ENCODE measurements around the gene TNFRSF14. TPM values are rescaled to one million over a fixed set of nuclear protein-coding genes. Genes with fewer than 3 reads are reported as not detected.

TNFRSF14 gene
- total RNA-seq, 1 experiment from 2014 or later: 0.57 TPM

DNA sequence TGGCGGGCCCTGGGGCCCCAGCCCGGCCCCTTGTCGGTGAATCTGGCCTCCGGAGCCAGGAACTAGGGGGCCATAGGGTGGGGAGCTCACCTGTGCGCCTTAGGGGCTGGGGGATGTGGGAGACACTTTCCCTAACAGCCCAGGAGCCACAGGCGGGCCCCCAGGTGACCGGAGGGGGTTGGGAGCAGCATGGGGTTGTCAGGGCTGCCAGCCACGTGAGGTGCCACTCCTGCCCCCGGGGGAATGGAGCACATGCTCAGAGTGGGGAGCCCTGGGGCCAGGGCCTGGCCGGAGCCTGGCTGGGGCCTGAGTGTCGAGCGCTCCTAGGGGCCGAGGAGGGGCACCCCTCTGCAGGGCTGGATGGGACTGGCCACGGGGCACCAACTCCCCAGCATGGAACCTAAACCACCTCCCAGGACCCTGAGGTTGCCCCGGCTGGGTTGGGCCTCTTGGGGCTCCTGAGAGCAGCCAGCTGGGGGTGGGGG is 50.3 kb downstream of the TNFRSF14 start:
- Histone ChIP-seq H4K91ac (ENCODE audit: insufficient read length, low read depth, low read length) (no peak overlapping the region), H3K23me2 (ENCODE audit: insufficient read length, low read depth, low read length, poor library complexity, severe bottlenecking) (no peaks in the 10 kb centered on the region), H2BK15ac (ENCODE audit: low read depth, low read length) (no peak overlapping the region), H3K4me1 (ENCODE audit: insufficient read depth, low read length) (no peaks in the 10 kb centered on the region), H3K56ac (ENCODE audit: insufficient read length, low read depth, low read length) (no peak overlapping the region), H3K79me1 (ENCODE audit: insufficient read depth, low read depth, low read length, poor library complexity, severe bottlenecking) (no peaks in the 10 kb centered on the region), H3K79me2 (ENCODE audit: insufficient read depth, low read length) (no peaks in the 10 kb centered on the region), H2BK120ac (ENCODE audit: low read depth, low read length, poor library complexity, severe bottlenecking) (no peak overlapping the region), H3K4ac (ENCODE audit: low read depth, low read length) (no peak overlapping the region), H2BK20ac (ENCODE audit: low read depth, low read length, poor library complexity, severe bottlenecking) (no peak overlapping the region), H3K4me2 (ENCODE audit: insufficient read depth, insufficient read length, low read length) (no peak overlapping the region), H3K27ac (ENCODE audit: insufficient read length, low read depth, low read length) (no peak overlapping the region), H2AK5ac (ENCODE audit: insufficient read length, low read length) (no peak overlapping the region), H2BK12ac (ENCODE audit: insufficient read length, low read depth, low read length) (no peak overlapping the region), H3K14ac (ENCODE audit: insufficient read depth, low read length) (no peak overlapping the region), H3K23ac (ENCODE audit: insufficient read length, low read depth, low read length) (no peak overlapping the region), H3K9me3 (ENCODE audit: control insufficient read depth, low read depth, low read length) (no peaks in the 10 kb centered on the region), H4K5ac (ENCODE audit: insufficient read length, low read depth, low read length) (no peak overlapping the region), H3K27me3 (ENCODE audit: insufficient read depth, low read length) (no peaks in the 10 kb centered on the region), H4K8ac (replicated peaks; ENCODE audit: insufficient read length, low read depth, low read length) (no peak overlapping the region), H2BK5ac (ENCODE audit: insufficient read length, low read length) (no peak overlapping the region), H3T11ph (ENCODE audit: low read length) (no peak overlapping the region), H2AFZ (ENCODE audit: low read length) (no peak overlapping the region), H3K9ac (ENCODE audit: extremely low read depth, insufficient read length, low read length) (no peak overlapping the region), H4K20me1 (ENCODE audit: control insufficient read depth, insufficient read depth, insufficient read length) (no peaks in the 10 kb centered on the region), H3K18ac (ENCODE audit: insufficient read length, low read depth, low read length) (no peak overlapping the region)
- Mint-ChIP-seq H3K4me3 (no peak overlapping the region), H3K27me3 (ENCODE audit: low read depth) (peaks cover 16% of the 10 kb centered on the region), H3K36me3 (ENCODE audit: insufficient read depth in 1 of 3, low read depth in 3 of 3) (no peaks in the 10 kb centered on the region), H3K27ac (no peak overlapping the region), H3K4me1 (no peaks in the 10 kb centered on the region), H3K9me3 (peaks cover 0 to 4% of the 10 kb centered on the region in 2 experiments; a peak in 1 of 5 replicates)
- TF ChIP-seq, protein P1, sequence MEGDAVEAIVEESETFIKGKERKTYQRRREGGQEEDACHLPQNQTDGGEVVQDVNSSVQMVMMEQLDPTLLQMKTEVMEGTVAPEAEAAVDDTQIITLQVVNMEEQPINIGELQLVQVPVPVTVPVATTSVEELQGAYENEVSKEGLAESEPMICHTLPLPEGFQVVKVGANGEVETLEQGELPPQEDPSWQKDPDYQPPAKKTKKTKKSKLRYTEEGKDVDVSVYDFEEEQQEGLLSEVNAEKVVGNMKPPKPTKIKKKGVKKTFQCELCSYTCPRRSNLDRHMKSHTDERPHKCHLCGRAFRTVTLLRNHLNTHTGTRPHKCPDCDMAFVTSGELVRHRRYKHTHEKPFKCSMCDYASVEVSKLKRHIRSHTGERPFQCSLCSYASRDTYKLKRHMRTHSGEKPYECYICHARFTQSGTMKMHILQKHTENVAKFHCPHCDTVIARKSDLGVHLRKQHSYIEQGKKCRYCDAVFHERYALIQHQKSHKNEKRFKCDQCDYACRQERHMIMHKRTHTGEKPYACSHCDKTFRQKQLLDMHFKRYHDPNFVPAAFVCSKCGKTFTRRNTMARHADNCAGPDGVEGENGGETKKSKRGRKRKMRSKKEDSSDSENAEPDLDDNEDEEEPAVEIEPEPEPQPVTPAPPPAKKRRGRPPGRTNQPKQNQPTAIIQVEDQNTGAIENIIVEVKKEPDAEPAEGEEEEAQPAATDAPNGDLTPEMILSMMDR (conservative IDR thresholded peaks at IDR 0.05): no peak
- WGBS (ENCODE audit: extremely low coverage, insufficient read length, low lambda C conversion rate): no CpG with 5 or more reads among the region's 15 CpGs
- DNase-seq: no peak
